HepG2 (cell line): ENCODE results near the gene PIM3. TPM values are rescaled to one million over a fixed set of nuclear protein-coding genes. Genes with fewer than 3 reads are reported as not detected.
A peak's percentile ranks its signal among the peaks of the same experiment; 100 is the strongest.

ENCODE experiments used
- ATAC-seq: fragments of 200-7000 bp; cut with Tn5 transposase; 3 replicates; pipeline ENCODE4 v1.9.1; 2020; ENCODE audit warnings: mild to moderate bottlenecking, moderate library complexity
- BruUV-seq: library from RNA; stranded (reverse); fragments of 400-500 nt; replicated peaks from 2 replicates; lab custom pipeline; 2021; lab: Mats Ljungman, UMichigan
- CTCF ChIA-PET: fragments of 300-600 bp; formaldehyde crosslinking; extraction: SDS; loops from one replicate; lab custom pipeline; 2021; ENCODE audit warnings: low total read pairs, inconsistent platforms, low intra/inter-chr PET ratio; lab: Yijun Ruan, JAX
- POLR2A ChIA-PET: fragments of 350-600 bp; sonication (Branson Sonifier 250); formaldehyde crosslinking; loops from one replicate; lab custom pipeline; 2020; ENCODE audit warnings: antibody characterized with exemption, inconsistent platforms; lab: Yijun Ruan, JAX
- DNase-seq: peaks from one replicate; pipeline ENCODE4 v3.0.0-alpha.2; 2015; ENCODE audit warnings: low spot score
- FAIRE-seq: peaks from 3 replicates; lab custom pipeline; 2011; peaks lifted over from hg19 to GRCh38; lab: Jason Lieb, UNC
- H2AFZ ChIP-seq: one replicate; pipeline ENCODE4 v1.6.1; 2011; ENCODE audit warnings: low read length, inconsistent platforms
- H3K27ac ChIP-seq: fragments of 300-600 bp; 3 replicates; pipeline ENCODE4 v1.8.0; 2011; ENCODE audit warnings: mixed run types, mild to moderate bottlenecking, mixed read lengths, low read length, inconsistent platforms; ENCODE audit not compliant: insufficient read depth; ENCODE audit errors: extremely low read length
- H3K27me3 ChIP-seq, 2 experiments: fragments of 200-600 bp in 1 of 2; 2 replicates in 1 of 2; 3 replicates in 1 of 2; pipeline versions ENCODE4 v1.6.0 to v1.8.0; 2011; ENCODE audit warnings: low read length in 2 of 2, mild to moderate bottlenecking in 2 of 2, moderate library complexity in 2 of 2, inconsistent platforms in 1 of 2; ENCODE audit not compliant: insufficient read depth in 2 of 2, control insufficient read depth in 1 of 2
- H3K36me3 ChIP-seq, 2 experiments: fragments of 200-600 bp in 1 of 2; replicated peaks in 1 of 2; 2 replicates in 1 of 2; 3 replicates in 1 of 2; pipeline versions ENCODE4 v1.5.1 to v1.8.0; 2011; ENCODE audit warnings: low read length in 2 of 2, inconsistent platforms in 1 of 2; ENCODE audit not compliant: insufficient read depth in 2 of 2, control insufficient read depth in 1 of 2
- H3K4me1 ChIP-seq: 2 replicates; pipeline ENCODE4 v1.5.1; 2012; ENCODE audit warnings: low read length, inconsistent platforms; ENCODE audit not compliant: insufficient read depth
- H3K4me2 ChIP-seq: 2 replicates; pipeline ENCODE4 v1.6.0; 2011; ENCODE audit warnings: low read depth, low read length, inconsistent platforms
- H3K4me3 ChIP-seq, 3 experiments: fragments of 200-600 bp in 1 of 3; sonication (generic), shearing (Covaris generic) in 1 of 3; replicated peaks in 1 of 3; 2 replicates each; pipeline ENCODE4 v1.5.1; 2011 to 2016; ENCODE audit warnings: low read length in 3 of 3, inconsistent platforms in 2 of 3, low read depth in 2 of 3, mild to moderate bottlenecking in 2 of 3, control low read depth in 1 of 3, mixed read lengths in 1 of 3; ENCODE audit not compliant: insufficient read depth in 1 of 3
- H3K79me2 ChIP-seq: one replicate; pipeline ENCODE4 v1.6.1; 2011; ENCODE audit warnings: low read length, inconsistent platforms; ENCODE audit not compliant: insufficient read depth
- H3K9ac ChIP-seq: 2 replicates; pipeline ENCODE4 v1.6.0; 2011; ENCODE audit warnings: mild to moderate bottlenecking, low read depth, low read length, inconsistent platforms; ENCODE audit not compliant: insufficient read depth
- H3K9me3 ChIP-seq: 2 replicates; pipeline ENCODE4 v1.5.1; 2012; ENCODE audit warnings: mild to moderate bottlenecking, low read length
- H4K20me1 ChIP-seq: 2 replicates; pipeline ENCODE4 v1.6.0; 2011; ENCODE audit warnings: inconsistent platforms, mild to moderate bottlenecking, low read length, moderate library complexity; ENCODE audit not compliant: insufficient read depth
- GTF3A ChIP-seq: sonication (generic); formaldehyde crosslinking; conservative IDR thresholded peaks from 2 replicates; pipeline ENCODE4 v1.4.0; 2020; ENCODE audit warnings: mild to moderate bottlenecking, missing genetic modification reagents
- IKZF1 ChIP-seq: fragments of 450-650 bp; IDR thresholded peaks from 2 replicates; pipeline ENCODE4 v1.7.1; 2016
- KDM2A ChIP-seq: sonication (generic); formaldehyde crosslinking; IDR thresholded peaks from 2 replicates; pipeline ENCODE4 v1.4.0; 2020; ENCODE audit warnings: low read depth, missing genetic modification reagents, borderline replicate concordance
- MAF1 ChIP-seq: sonication (generic); formaldehyde crosslinking; IDR thresholded peaks from 2 replicates; pipeline ENCODE4 v1.5.0; 2020; ENCODE audit warnings: missing genetic modification reagents, borderline replicate concordance
- SAFB2 ChIP-seq: sonication (generic); formaldehyde crosslinking; IDR thresholded peaks from 2 replicates; pipeline ENCODE4 v1.5.1; 2020; ENCODE audit warnings: missing genetic modification reagents, low read depth, mild to moderate bottlenecking, borderline replicate concordance
- SCMH1 ChIP-seq: sonication (generic); formaldehyde crosslinking; IDR thresholded peaks from 2 replicates; pipeline ENCODE4 v1.9.0; 2021; ENCODE audit warnings: missing genetic modification reagents, mild to moderate bottlenecking, borderline replicate concordance
- WIZ ChIP-seq: sonication (generic); formaldehyde crosslinking; IDR thresholded peaks from 2 replicates; pipeline ENCODE4 v1.5.1; 2020; ENCODE audit warnings: mild to moderate bottlenecking, missing genetic modification reagents
- ZNF788 ChIP-seq: sonication (generic); formaldehyde crosslinking; IDR thresholded peaks from 2 replicates; pipeline ENCODE4 v1.5.0; 2020; ENCODE audit warnings: mild to moderate bottlenecking, missing genetic modification reagents, borderline replicate concordance
- ZNF816 ChIP-seq: sonication (generic); formaldehyde crosslinking; IDR thresholded peaks from 2 replicates; pipeline ENCODE4 v1.8.0; 2022; ENCODE audit warnings: missing genetic modification reagents, mild to moderate bottlenecking, borderline replicate concordance
- WGBS: methylation state at CpG from one replicate; pipeline ENCODE4 v1.1.6; 2017; ENCODE audit warnings: low lambda C conversion rate; 5-methylcytosine and 5-hydroxymethylcytosine counted together
- in situ Hi-C: cut with HindIII; loops from 2 replicates; pipeline ENCODE4 v1.10.0; 2017; ENCODE audit warnings: low pct_unique_long_range_greater_than_20kb; ENCODE audit not compliant: extremely low pct_ligation_motif_present
- intact Hi-C: fragments of 100-400 bp; cut with micrococcal nuclease; formaldehyde crosslinking; loops from one replicate; pipeline ENCODE4 v1.10.0; 2022; ENCODE audit not compliant: unreplicated experiment
- polyA plus RNA-seq, 8 experiments: library from polyadenylated mRNA; depleted of rRNA in 3 of 8; stranded (reverse) in 7 of 8; unstranded in 1 of 8; fragments of >200 nt; fragmentation: Illumina TruSeq in 4 of 8; extraction: Trizol in 4 of 8; gene quantifications; 2 replicates each; pipeline versions ENCODE4 v1.2.1 to v1.2.3, GENCODE V29; 2011 to 2016; ENCODE audit warnings: low read depth in 4 of 8, missing spikeins in 1 of 8, mixed read lengths in 1 of 8; ENCODE audit not compliant: insufficient read depth in 1 of 8
- total RNA-seq, 5 experiments: library from RNA; depleted of rRNA; stranded (reverse); fragments of >200 nt; fragmentation: Illumina TruSeq; extraction: Trizol; gene quantifications; 2 replicates each; pipeline ENCODE4 v1.2.3, GENCODE V29; 2016; ENCODE audit warnings: low read depth in 1 of 5
- TF ChIP-seq, protein P1 (sequence below): sonication (generic); formaldehyde crosslinking; IDR thresholded peaks from 2 replicates; pipeline ENCODE4 v1.4.0; 2020; ENCODE audit warnings: missing genetic modification reagents
- TF ChIP-seq, protein P2 (sequence below): sonication (generic); formaldehyde crosslinking; IDR thresholded peaks from 2 replicates; pipeline ENCODE4 v1.4.0; 2020; ENCODE audit warnings: missing genetic modification reagents, low read depth, mild to moderate bottlenecking, borderline replicate concordance
- TF ChIP-seq, protein P3 (sequence below): fragments of 450-650 bp; IDR thresholded peaks from 2 replicates; pipeline ENCODE4 v1.6.1; 2016

The PIM3 gene
- total and polyA plus RNA-seq, 2 of the 13 experiments (the other 11 are each of a cell fraction or from before 2014, with no cell fraction given), result 21.6 to 31.2 TPM

DNA sequence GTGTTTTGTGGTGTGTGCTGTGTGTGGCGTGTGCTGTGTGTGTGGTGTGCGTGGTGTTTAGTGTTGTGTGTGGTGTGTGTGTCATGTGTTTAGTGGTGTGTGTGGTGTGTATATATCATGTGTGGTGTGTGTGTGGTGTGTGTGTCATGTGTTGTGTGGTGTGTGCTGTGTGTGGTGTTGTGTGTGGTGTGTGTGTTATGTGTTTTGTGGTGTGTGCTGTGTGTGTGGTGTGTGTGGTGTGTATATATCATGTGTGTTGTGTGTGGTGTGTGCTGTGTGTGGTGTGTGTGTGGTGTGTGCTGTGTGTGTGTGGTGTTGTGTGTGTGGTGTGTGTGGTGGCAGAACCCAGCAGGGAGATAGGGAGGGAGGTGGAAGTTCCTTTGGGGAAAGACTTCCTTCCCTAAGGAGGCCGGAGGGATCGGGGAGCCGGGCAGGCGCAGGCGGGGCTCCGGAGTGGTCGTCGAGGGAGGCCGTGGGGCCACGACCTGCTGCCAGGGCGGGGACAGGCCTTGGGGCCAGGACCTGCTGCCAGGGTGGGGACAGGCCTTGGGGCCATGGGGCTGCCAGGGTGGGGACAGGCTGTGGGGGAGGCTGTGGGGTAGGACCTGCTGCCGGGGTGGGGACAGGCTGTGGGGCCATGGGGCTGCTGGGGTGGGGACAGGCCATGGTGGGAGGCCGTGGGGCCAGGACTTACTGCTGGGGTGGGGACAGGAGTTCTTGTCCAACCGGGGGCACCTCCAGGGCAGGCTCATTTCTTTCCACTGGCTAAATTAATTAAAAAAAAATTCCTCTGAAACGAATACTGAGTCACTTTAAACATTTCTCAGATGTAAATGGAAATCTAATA lies 15.2 kb downstream of the PIM3 start:
- H3K4me1 ChIP-seq, result peaks cover 27% of the 10 kb centered on the region
- no peaks in the 10 kb centered on the region for H3K27me3 ChIP-seq
- no peaks in the 10 kb centered on the region for H3K36me3 ChIP-seq
- H2AFZ ChIP-seq, result no peak overlapping the region
- no peaks in the 10 kb centered on the region for H4K20me1 ChIP-seq
- H3K9me3 ChIP-seq, result no peaks in the 10 kb centered on the region
- H3K4me2 ChIP-seq, result 0 out of 2 replicates have a peak overlapping the region, but pooled peaks have one; percentile 23
- POLR2A ChIA-PET, result interaction anchor here (1.6 kb wide), 1 partner anchor 9 kb away, joined by 5 read pairs; no protein-coding TSS in a partner anchor
- DNase-seq (no peak), FAIRE-seq (no peak), ATAC-seq (0 out of 3 replicates have a peak, but pooled peaks have one; percentile 5)
- H3K27ac ChIP-seq, result no peak overlapping the region
- CTCF ChIA-PET, result no interaction called here
- H3K9ac ChIP-seq, result 0 out of 2 replicates have a peak overlapping the region, but pooled peaks have one; percentile 17
- no TSS peak for BruUV-seq
- intact Hi-C loops (no loop called here), in situ Hi-C loops (no loop called here)
- no peaks in the 10 kb centered on the region for H3K79me2 ChIP-seq
- H3K4me3 ChIP-seq, result peak overlapping the region in 1 of 3 experiments; percentile 19; a peak in 1 of 6 replicates
- WGBS, result 11% methylated on average over 13 of the region's 17 CpGs
- TF ChIP-seq ZNF816 (no peak), ZNF788 (no peak), SCMH1 (CRISPR knock-in tag) (no peak), WIZ (no peak), MAF1 (CRISPR knock-in tag) (no peak), SAFB2 (CRISPR knock-in tag) (no peak), KDM2A (CRISPR knock-in tag) (no peak), GTF3A (CRISPR knock-in tag) (no peak), IKZF1 (0 out of 2 replicates have a peak, but pooled peaks have one; percentile 11)
- TF ChIP-seq, protein P1, sequence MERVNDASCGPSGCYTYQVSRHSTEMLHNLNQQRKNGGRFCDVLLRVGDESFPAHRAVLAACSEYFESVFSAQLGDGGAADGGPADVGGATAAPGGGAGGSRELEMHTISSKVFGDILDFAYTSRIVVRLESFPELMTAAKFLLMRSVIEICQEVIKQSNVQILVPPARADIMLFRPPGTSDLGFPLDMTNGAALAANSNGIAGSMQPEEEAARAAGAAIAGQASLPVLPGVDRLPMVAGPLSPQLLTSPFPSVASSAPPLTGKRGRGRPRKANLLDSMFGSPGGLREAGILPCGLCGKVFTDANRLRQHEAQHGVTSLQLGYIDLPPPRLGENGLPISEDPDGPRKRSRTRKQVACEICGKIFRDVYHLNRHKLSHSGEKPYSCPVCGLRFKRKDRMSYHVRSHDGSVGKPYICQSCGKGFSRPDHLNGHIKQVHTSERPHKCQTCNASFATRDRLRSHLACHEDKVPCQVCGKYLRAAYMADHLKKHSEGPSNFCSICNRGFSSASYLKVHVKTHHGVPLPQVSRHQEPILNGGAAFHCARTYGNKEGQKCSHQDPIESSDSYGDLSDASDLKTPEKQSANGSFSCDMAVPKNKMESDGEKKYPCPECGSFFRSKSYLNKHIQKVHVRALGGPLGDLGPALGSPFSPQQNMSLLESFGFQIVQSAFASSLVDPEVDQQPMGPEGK, result 0 out of 2 replicates have a peak, but pooled peaks have one; percentile 11
- TF ChIP-seq, protein P2, sequence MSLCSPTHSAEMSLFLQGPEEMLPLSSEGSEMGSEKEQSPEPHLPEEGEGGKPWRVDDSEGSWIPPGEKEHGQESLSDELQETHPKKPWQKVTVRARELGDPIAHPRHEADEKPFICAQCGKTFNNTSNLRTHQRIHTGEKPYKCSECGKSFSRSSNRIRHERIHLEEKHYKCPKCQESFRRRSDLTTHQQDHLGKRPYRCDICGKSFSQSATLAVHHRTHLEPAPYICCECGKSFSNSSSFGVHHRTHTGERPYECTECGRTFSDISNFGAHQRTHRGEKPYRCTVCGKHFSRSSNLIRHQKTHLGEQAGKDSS (CRISPR knock-in tag), result no peak
- TF ChIP-seq, protein P3, sequence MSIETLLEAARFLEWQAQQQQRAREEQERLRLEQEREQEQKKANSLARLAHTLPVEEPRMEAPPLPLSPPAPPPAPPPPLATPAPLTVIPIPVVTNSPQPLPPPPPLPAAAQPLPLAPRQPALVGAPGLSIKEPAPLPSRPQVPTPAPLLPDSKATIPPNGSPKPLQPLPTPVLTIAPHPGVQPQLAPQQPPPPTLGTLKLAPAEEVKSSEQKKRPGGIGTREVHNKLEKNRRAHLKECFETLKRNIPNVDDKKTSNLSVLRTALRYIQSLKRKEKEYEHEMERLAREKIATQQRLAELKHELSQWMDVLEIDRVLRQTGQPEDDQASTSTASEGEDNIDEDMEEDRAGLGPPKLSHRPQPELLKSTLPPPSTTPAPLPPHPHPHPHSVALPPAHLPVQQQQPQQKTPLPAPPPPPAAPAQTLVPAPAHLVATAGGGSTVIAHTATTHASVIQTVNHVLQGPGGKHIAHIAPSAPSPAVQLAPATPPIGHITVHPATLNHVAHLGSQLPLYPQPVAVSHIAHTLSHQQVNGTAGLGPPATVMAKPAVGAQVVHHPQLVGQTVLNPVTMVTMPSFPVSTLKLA, result peak; percentile 43
